PC-9 (cell line): ENCODE measurements around the gene GPR119. TPM values are rescaled to one million over a fixed set of nuclear protein-coding genes. Genes with fewer than 3 reads are reported as not detected.
A peak's percentile ranks its signal among the peaks of the same experiment; 100 is the strongest.
"Not testable (repeated sequence)": the region's sequence is repeated elsewhere in the genome, so short reads cannot be mapped to it uniquely, and the experiment has no call there.

Experiments
- BruUV-seq: library from RNA; stranded (reverse); fragments of 400-500 nt; replicated peaks from 2 replicates; lab custom pipeline; 2021; lab: Mats Ljungman, UMichigan
- CTCF ChIA-PET: fragments of 300-600 bp; sonication (Branson Sonifier 250); formaldehyde crosslinking; loops from one replicate; lab custom pipeline; 2022; ENCODE audit warnings: antibody characterized with exemption; lab: Charles Lee
- POLR2A ChIA-PET: fragments of 300-600 bp; sonication (Branson Sonifier 250); formaldehyde crosslinking; loops from one replicate; lab custom pipeline; 2022; ENCODE audit warnings: antibody characterized with exemption; ENCODE audit not compliant: unreplicated experiment; lab: Charles Lee
- DNase-seq, 2 experiments: peaks; one replicate each; pipeline versions ENCODE4 v3.0.0 to v3.0.0-alpha.2; 2015 to 2022; ENCODE audit warnings: mixed read lengths in 1 of 2
- H2AFZ ChIP-seq: fragments of 200-600 bp; sonication (generic); 2 replicates; pipeline ENCODE4 v1.8.1; 2017; ENCODE audit warnings: antibody characterized with exemption
- H3F3A ChIP-seq: fragments of 200-600 bp; sonication (generic); 2 replicates; pipeline ENCODE4 v1.8.1; 2017; ENCODE audit warnings: antibody characterized with exemption, mild to moderate bottlenecking, low read depth; ENCODE audit not compliant: insufficient read depth
- H3K27ac ChIP-seq: fragments of 200-600 bp; sonication (generic); 2 replicates; pipeline ENCODE4 v1.6.1; 2016; ENCODE audit warnings: mixed run types
- H3K27me3 ChIP-seq: fragments of 200-600 bp; sonication (generic); 2 replicates; pipeline ENCODE4 v1.6.1; 2016; ENCODE audit warnings: low read depth, mixed run types; ENCODE audit not compliant: insufficient read depth
- H3K36me3 ChIP-seq: fragments of 200-600 bp; sonication (generic); 2 replicates; pipeline ENCODE4 v1.6.1; 2016; ENCODE audit warnings: low read depth, mixed run types
- H3K4me1 ChIP-seq: fragments of 200-600 bp; sonication (generic); replicated peaks from 2 replicates; pipeline ENCODE4 v1.6.1; 2016; ENCODE audit warnings: mixed run types; ENCODE audit not compliant: insufficient read depth
- H3K4me2 ChIP-seq: fragments of 200-600 bp; sonication (generic); 2 replicates; pipeline ENCODE4 v1.6.1; 2017; ENCODE audit warnings: mixed run types
- H3K4me3 ChIP-seq: fragments of 200-600 bp; sonication (generic); 2 replicates; pipeline ENCODE4 v1.6.1; 2016; ENCODE audit warnings: mixed run types
- H3K79me2 ChIP-seq: fragments of 200-600 bp; sonication (generic); 2 replicates; pipeline ENCODE4 v1.6.1; 2017; ENCODE audit warnings: low read depth, mixed run types
- H3K9me2 ChIP-seq: fragments of 200-600 bp; sonication (generic); 2 replicates; pipeline ENCODE4 v1.8.1; 2017; ENCODE audit warnings: mild to moderate bottlenecking; ENCODE audit not compliant: insufficient read depth
- H3K9me3 ChIP-seq: fragments of 200-600 bp; sonication (generic); 2 replicates; pipeline ENCODE4 v1.8.1; 2016; ENCODE audit warnings: low read depth; ENCODE audit not compliant: insufficient read depth
- H4K20me1 ChIP-seq: fragments of 200-600 bp; sonication (generic); 2 replicates; pipeline ENCODE4 v1.8.1; 2017; ENCODE audit not compliant: insufficient read depth
- CTCF ChIP-seq: fragments of 200-600 bp; sonication (generic); conservative IDR thresholded peaks from 2 replicates; pipeline ENCODE4 v1.6.1; 2017; ENCODE audit warnings: mixed run types, antibody characterized with exemption, mild to moderate bottlenecking, moderate library complexity
- EZH2 ChIP-seq: fragments of 200-600 bp; sonication (generic); IDR thresholded peaks from 2 replicates; pipeline ENCODE4 v1.8.0; 2017; ENCODE audit warnings: antibody characterized with exemption, low read depth
- intact Hi-C: fragments of 100-400 bp; cut with micrococcal nuclease; formaldehyde crosslinking; loops from one replicate; pipeline ENCODE4 v1.10.0; 2022; ENCODE audit not compliant: unreplicated experiment
- total RNA-seq: library from RNA; stranded (reverse); gene quantifications from 2 replicates; pipeline ENCODE4 v1.2.3, GENCODE V29; 2021

GPR119 gene
- total RNA-seq, 1 experiment from 2014 or later, result not detected

DNA sequence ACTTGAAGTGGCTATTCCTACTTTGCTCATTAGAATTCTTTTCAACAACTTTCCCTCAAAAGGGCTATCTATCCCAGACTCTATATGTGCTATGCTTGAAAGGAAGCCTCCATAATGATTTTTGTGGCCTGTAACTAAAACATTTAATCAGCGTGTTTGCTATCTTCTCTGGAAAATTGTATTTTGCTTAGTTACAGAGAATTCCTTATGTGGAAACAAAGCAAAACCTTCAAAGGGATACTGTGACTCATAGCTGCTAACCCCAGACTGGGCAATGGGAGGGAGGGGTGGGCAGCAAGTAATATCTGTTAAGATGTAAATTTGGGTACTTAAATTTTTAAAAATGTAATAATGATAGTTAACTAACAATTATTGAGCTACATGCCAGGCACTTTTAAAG, 42.1 kb downstream of the GPR119 start:
- POLR2A ChIA-PET, result interaction anchor here (0.6 to 0.7 kb wide), 2 partner anchors 58 to 988 kb away, joined by 4 to 5 read pairs; partner anchors contain the start of gene RBMX2
- BruUV-seq, result no TSS peak
- TF ChIP-seq EZH2 (no peak), CTCF (no peak)
- CTCF ChIA-PET, result no interaction called here
- Histone ChIP-seq H3K4me1 (0 out of 2 replicates have a peak, but pooled peaks cover 5% of the 10 kb centered on the region), H3K27me3 (no peaks in the 10 kb centered on the region), H3K79me2 (no peaks in the 10 kb centered on the region; the same call in 1 of the 2 replicates), H3K4me3 (no peak overlapping the region), H3K9me2 (no peaks in the 10 kb centered on the region), H3K36me3 (no peaks in the 10 kb centered on the region), H3F3A (no peaks in the 10 kb centered on the region), H4K20me1 (no peaks in the 10 kb centered on the region), H2AFZ (no peak overlapping the region), H3K9me3 (no peaks in the 10 kb centered on the region), H3K27ac (no peak overlapping the region), H3K4me2 (no peak overlapping the region)
- intact Hi-C loops, result no loop called here
- no peak for DNase-seq

DNA sequence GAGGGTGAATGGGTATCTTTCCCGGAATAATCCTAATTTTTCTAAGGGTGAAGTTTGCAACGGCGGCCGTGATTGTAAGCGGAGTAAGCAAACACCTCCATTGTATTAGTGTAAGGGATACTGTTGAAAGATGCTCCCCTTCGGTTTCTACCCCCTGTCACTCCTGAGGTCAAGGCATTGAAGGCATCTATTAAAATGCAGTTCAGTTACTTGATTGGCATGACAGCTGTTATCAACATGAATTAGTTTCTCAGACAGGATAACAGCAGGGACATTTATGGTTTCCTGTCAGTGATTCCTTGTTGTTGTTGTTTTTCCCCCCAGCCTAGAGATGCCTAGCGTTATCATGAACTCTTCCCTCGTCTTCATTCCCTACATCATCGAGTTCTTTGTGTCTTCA, 45.2 kb downstream of the GPR119 start:
- TF ChIP-seq EZH2 (no peak), CTCF (no peak)
- Histone ChIP-seq H3F3A (no peaks in the 10 kb centered on the region), H3K36me3 (no peaks in the 10 kb centered on the region), H3K4me3 (peak overlapping the region; percentile 80), H4K20me1 (no peaks in the 10 kb centered on the region), H3K4me2 (peak overlapping the region; percentile 83), H3K4me1 (0 out of 2 replicates have a peak, but pooled peaks cover 5% of the 10 kb centered on the region), H3K27me3 (no peaks in the 10 kb centered on the region), H2AFZ (peak overlapping the region; percentile 100), H3K27ac (0 out of 2 replicates have a peak overlapping the region, but pooled peaks have one; percentile 19), H3K9me2 (no peaks in the 10 kb centered on the region), H3K79me2 (no peaks in the 10 kb centered on the region; the same call in 1 of the 2 replicates), H3K9me3 (no peaks in the 10 kb centered on the region)
- DNase-seq, result no peak
- ChIA-PET CTCF (no interaction called here), POLR2A (interaction anchor here (0.8 kb wide), 1 partner anchor 562 kb away, joined by 14 read pairs; the partner anchor contains the start of gene ENOX2)
- TSS peak; percentile 45 for BruUV-seq
- intact Hi-C loops, result no loop called here

DNA sequence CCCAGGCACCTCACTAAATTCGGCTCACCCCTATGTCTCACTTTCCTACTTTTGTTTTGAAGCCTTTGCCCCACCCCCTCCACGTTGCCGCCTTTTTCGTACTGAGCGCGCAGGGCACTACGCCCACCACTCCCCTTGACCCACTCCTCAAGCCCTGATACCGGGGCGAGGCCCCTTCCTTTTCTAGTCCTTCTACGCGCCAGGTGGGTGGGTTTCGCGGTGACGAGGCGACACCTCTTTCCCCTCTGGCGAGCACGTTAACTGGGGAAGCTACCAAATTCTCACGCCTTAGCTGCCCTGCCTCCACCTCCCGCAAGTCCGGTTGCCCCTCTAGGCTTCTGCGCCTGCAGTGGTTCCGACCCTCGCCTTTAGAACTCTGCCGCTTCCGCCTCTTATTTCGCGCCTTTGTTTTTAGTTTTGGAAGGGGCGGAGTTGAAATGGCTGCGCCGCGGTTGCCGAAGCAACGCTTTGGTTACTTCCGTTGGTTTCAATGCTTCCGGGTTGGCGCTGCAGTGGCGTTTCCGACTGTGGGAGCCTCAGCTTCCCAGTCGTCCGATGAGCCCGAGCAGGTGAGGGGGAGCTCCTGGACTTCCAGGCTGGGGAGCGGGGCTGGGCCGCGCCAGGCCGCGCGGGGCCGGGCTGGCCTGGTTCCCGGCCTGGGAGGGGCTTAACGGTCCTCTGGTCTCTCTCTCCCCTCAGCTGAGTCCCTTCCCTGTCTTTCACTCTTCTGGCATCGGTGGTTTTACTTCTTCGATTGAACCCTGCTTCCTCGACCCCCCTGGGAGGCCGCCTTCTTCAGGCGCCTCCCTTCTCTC, 45.9 kb downstream of the GPR119 start, which contains the start of gene SLC25A14:
Gene SLC25A14 (plus strand): TSS at position 512 of the 815 bp plus-strand sequence. CDS start 360 bp downstream, outside the sequence.
- DNase-seq, result peak; percentile 74 to 82
- intact Hi-C loops, result loop anchor here (1.0 to 5.0 kb wide), 2 partner anchors 53 to 71 kb away; partner anchors contain the start of gene ZNF280C
- Histone ChIP-seq H3K36me3 (no peaks in the 10 kb centered on the region), H3K9me3 (no peaks in the 10 kb centered on the region), H2AFZ (peak within 1 kb of the TSS; percentile 100), H3F3A (no peaks in the 10 kb centered on the region), H3K9me2 (no peaks in the 10 kb centered on the region), H3K4me2 (peak within 1 kb of the TSS; percentile 83), H3K27ac (0 out of 2 replicates have a peak within 1 kb of the TSS, but pooled peaks have one; percentile 19), H3K79me2 (no peaks in the 10 kb centered on the region; the same call in 1 of the 2 replicates), H4K20me1 (no peaks in the 10 kb centered on the region), H3K4me1 (0 out of 2 replicates have a peak, but pooled peaks cover 5% of the 10 kb centered on the region), H3K4me3 (peak within 1 kb of the TSS; percentile 80), H3K27me3 (no peaks in the 10 kb centered on the region)
- CTCF ChIA-PET, result no interaction called here
- POLR2A ChIA-PET, result interaction anchor here (0.8 kb wide), 1 partner anchor 563 kb away, joined by 14 read pairs; the partner anchor contains the start of gene ENOX2
- no peak for TF ChIP-seq EZH2
- TF ChIP-seq CTCF, result no peak
- BruUV-seq, result TSS peak; percentile 80

GRCh38 chrX:130338869-130339268, 46.6 kb downstream of the GPR119 start:
- intact Hi-C loops, result loop anchor here (1.0 to 5.0 kb wide), 2 partner anchors 53 to 71 kb away; partner anchors contain the start of gene ZNF280C
- BruUV-seq, DNase-seq, H3K9me2 ChIP-seq, H3K27me3 ChIP-seq, H3K27ac ChIP-seq, H3F3A ChIP-seq, H3K36me3 ChIP-seq, H3K79me2 ChIP-seq, POLR2A ChIA-PET, H3K9me3 ChIP-seq, H3K4me1 ChIP-seq, H4K20me1 ChIP-seq: not testable (repeated sequence)
- CTCF ChIA-PET, result interaction anchor here (0.6 kb wide), 1 partner anchor 9 kb away, joined by 3 read pairs; no protein-coding TSS in a partner anchor
- H3K4me2 ChIP-seq, result peak overlapping the region; percentile 83
- H3K4me3 ChIP-seq, result peak overlapping the region; percentile 80
- H2AFZ ChIP-seq, result peak overlapping the region; percentile 100
